ENCODE data around the gene GHR.

GHR gene

GRCh38 chr5:42555797-42556196 is 132.6 kb downstream of the GHR start:
- no peaks in the 10 kb centered on the region for H3K36me3 ChIP-seq (ENCODE audit: control insufficient read depth in 2 of 2, insufficient read depth in 1 of 2, low read length in 2 of 2)
- ChIA-PET CTCF (no interaction called here), POLR2A (no interaction called here)
- TF ChIP-seq ZNF645 (tag by site-specific recombination; IDR thresholded peaks at IDR 0.05): no peak
- TF ChIP-seq PATZ1 (tag by site-specific recombination; IDR thresholded peaks at IDR 0.05): no peak
- TF ChIP-seq ZNF10 (tag by site-specific recombination; IDR thresholded peaks at IDR 0.05): no peak
- no peak for TF ChIP-seq MEIS1 (CRISPR knock-in tag; IDR thresholded peaks at IDR 0.05; ENCODE audit: borderline replicate concordance)
- no peaks in the 10 kb centered on the region for H3K4me1 ChIP-seq (ENCODE audit: control insufficient read depth, insufficient read depth, low read length)
- H3K27ac ChIP-seq (ENCODE audit: extremely low read depth, low read depth, low read length): no peak overlapping the region
- H3K4me3 ChIP-seq (ENCODE audit: low read depth, low read length): no peak overlapping the region
- H3K9me3 ChIP-seq (ENCODE audit: control insufficient read depth, insufficient read depth, low read depth, low read length): no peaks in the 10 kb centered on the region

- no peak overlapping the region for H3K4me3 ChIP-seq (ENCODE audit: low read depth, low read length)
- no peaks in the 10 kb centered on the region for H3K4me1 ChIP-seq (ENCODE audit: control insufficient read depth, insufficient read depth, low read length)
- H3K9me3 ChIP-seq (ENCODE audit: control insufficient read depth, insufficient read depth, low read depth, low read length): no peaks in the 10 kb centered on the region
- ChIA-PET CTCF (interaction anchor here (0.6 kb wide), 2 partner anchors 26 to 42 kb away, joined by 3 read pairs; no protein-coding TSS in a partner anchor), POLR2A (no interaction called here)
- H3K27ac ChIP-seq (ENCODE audit: extremely low read depth, low read depth, low read length): no peak overlapping the region
- no peaks in the 10 kb centered on the region for H3K36me3 ChIP-seq (ENCODE audit: control insufficient read depth in 2 of 2, insufficient read depth in 1 of 2, low read length in 2 of 2)
- TF ChIP-seq INSM2 (tag by site-specific recombination; IDR thresholded peaks at IDR 0.05) (no peak), GLIS1 (tag by site-specific recombination; IDR thresholded peaks at IDR 0.05) (no peak), ZNF366 (tag by site-specific recombination; conservative IDR thresholded peaks at IDR 0.05) (no peak), TSHZ1 (tag by site-specific recombination; IDR thresholded peaks at IDR 0.05; ENCODE audit: borderline replicate concordance) (no peak), SP7 (tag by site-specific recombination; IDR thresholded peaks at IDR 0.05) (no peak), KLF8 (tag by site-specific recombination; IDR thresholded peaks at IDR 0.05) (no peak), ZNF426 (tag by site-specific recombination; IDR thresholded peaks at IDR 0.05) (no peak), ZNF157 (tag by site-specific recombination; IDR thresholded peaks at IDR 0.05) (no peak)
Measured at GRCh38 chr5:42557689-42558088, 134.4 kb downstream of the GHR start.

- no peak overlapping the region for H3K4me3 ChIP-seq (ENCODE audit: low read depth, low read length)
- ChIA-PET POLR2A (no interaction called here), CTCF (no interaction called here)
Measured at GRCh38 chr5:42561656-42562055, 138.4 kb downstream of the GHR start.

More at GRCh38 chr5:42561656-42562055, 138.4 kb downstream of the GHR start:
- Histone ChIP-seq H3K9me3 (ENCODE audit: control insufficient read depth, insufficient read depth, low read depth, low read length) (no peaks in the 10 kb centered on the region), H3K27ac (ENCODE audit: extremely low read depth, low read depth, low read length) (no peak overlapping the region), H3K36me3 (ENCODE audit: control insufficient read depth in 2 of 2, insufficient read depth in 1 of 2, low read length in 2 of 2) (no peaks in the 10 kb centered on the region), H3K4me1 (ENCODE audit: control insufficient read depth, insufficient read depth, low read length) (peaks cover 9% of the 10 kb centered on the region; the same call in 1 of the 2 replicates)
- TF ChIP-seq HIC1 (tag by site-specific recombination; IDR thresholded peaks at IDR 0.05) (no peak), ZNF202 (tag by site-specific recombination; IDR thresholded peaks at IDR 0.05; ENCODE audit: borderline replicate concordance) (no peak), ZNF704 (tag by site-specific recombination; IDR thresholded peaks at IDR 0.05) (no peak), REPIN1 (tag by site-specific recombination; IDR thresholded peaks at IDR 0.05; ENCODE audit: low read depth) (no peak)
